A673 (cell line): ENCODE results near the gene MAGI1. TPM values are rescaled to one million over a fixed set of nuclear protein-coding genes. Genes with fewer than 3 reads are reported as not detected.

ENCODE experiments used
- BruUV-seq: library from RNA; stranded (reverse); fragments of 400-500 nt; replicated peaks from 2 replicates; lab custom pipeline; 2021; lab: Mats Ljungman, UMichigan
- CTCF ChIA-PET: fragments of 300-600 bp; sonication (Branson Sonifier 250); formaldehyde crosslinking; loops from one replicate; lab custom pipeline; 2022; ENCODE audit warnings: antibody characterized with exemption; lab: Charles Lee
- POLR2A ChIA-PET: fragments of 300-600 bp; sonication (Branson Sonifier 250); formaldehyde crosslinking; loops from one replicate; lab custom pipeline; 2022; ENCODE audit warnings: antibody characterized with exemption; ENCODE audit not compliant: low non-redundant PET; lab: Charles Lee
- DNase-seq: peaks from one replicate; pipeline ENCODE4 v3.0.0-alpha.2; 2015; ENCODE audit warnings: low spot score
- H3K27ac ChIP-seq: fragments of 200-600 bp; sonication (generic); 2 replicates; pipeline ENCODE4 v1.5.1; 2016; ENCODE audit warnings: mixed run types, low read depth, mild to moderate bottlenecking, mixed read lengths, antibody characterized with exemption, low read length; ENCODE audit not compliant: poor library complexity, severe bottlenecking
- H3K27me3 ChIP-seq: fragments of 200-600 bp; sonication (generic); replicated peaks from 2 replicates; pipeline ENCODE4 v1.6.1; 2017; ENCODE audit warnings: mixed run types, low read depth, mild to moderate bottlenecking, mixed read lengths, antibody characterized with exemption, low read length; ENCODE audit not compliant: insufficient read depth, poor library complexity
- H3K36me3 ChIP-seq: fragments of 200-600 bp; sonication (generic); 2 replicates; pipeline ENCODE4 v1.6.1; 2016; ENCODE audit warnings: mixed run types, mild to moderate bottlenecking, mixed read lengths, antibody characterized with exemption, low read length; ENCODE audit not compliant: insufficient read depth, poor library complexity, severe bottlenecking
- H3K4me1 ChIP-seq: fragments of 200-600 bp; sonication (generic); 2 replicates; pipeline ENCODE4 v1.6.1; 2017; ENCODE audit warnings: mixed run types, mild to moderate bottlenecking, mixed read lengths, antibody characterized with exemption, low read length; ENCODE audit not compliant: insufficient read depth, poor library complexity, severe bottlenecking
- H3K4me3 ChIP-seq: fragments of 200-600 bp; sonication (generic); 2 replicates; pipeline ENCODE4 v1.5.1; 2016; ENCODE audit warnings: low read depth, mixed run types, mild to moderate bottlenecking, mixed read lengths, low read length; ENCODE audit not compliant: poor library complexity, severe bottlenecking
- H3K9me3 ChIP-seq: fragments of 200-600 bp; sonication (generic); 2 replicates; pipeline ENCODE4 v1.6.1; 2016; ENCODE audit warnings: mixed run types, low read depth, mild to moderate bottlenecking, mixed read lengths, antibody characterized with exemption, low read length; ENCODE audit not compliant: poor library complexity, severe bottlenecking
- CTCF ChIP-seq: fragments of 300-800, 200-600 bp; sonication (generic); conservative IDR thresholded peaks from 2 replicates; pipeline ENCODE4 v1.5.1; 2017; ENCODE audit warnings: low read depth, mild to moderate bottlenecking, antibody characterized with exemption, low read length, moderate library complexity, mixed read lengths
- EZH2 ChIP-seq: fragments of 200-600 bp; sonication (generic); IDR thresholded peaks from 2 replicates; pipeline ENCODE4 v1.6.1; 2017; ENCODE audit warnings: borderline replicate concordance, low read depth, mild to moderate bottlenecking, mixed read lengths, antibody characterized with exemption, low read length; ENCODE audit not compliant: poor library complexity, severe bottlenecking
- intact Hi-C: fragments of 100-400 bp; cut with micrococcal nuclease; formaldehyde crosslinking; loops from one replicate; pipeline ENCODE4 v1.10.0; 2022; ENCODE audit not compliant: unreplicated experiment
- total RNA-seq: library from RNA; stranded (reverse); gene quantifications from 2 replicates; pipeline ENCODE4 v1.2.3, GENCODE V29; 2021

MAGI1 gene
- total RNA-seq, 1 experiment from 2014 or later: 30.5 TPM

GRCh38 chr3:65356331-65357248 is 682.1 kb downstream of the MAGI1 start:
- H3K36me3 ChIP-seq: no peaks in the 10 kb centered on the region

GRCh38 chr3:65354880-65355279 is 683.8 kb downstream of the MAGI1 start:
- CTCF ChIA-PET: no interaction called here
- H3K4me1 ChIP-seq: no peaks in the 10 kb centered on the region
- intact Hi-C loops: no loop called here
- no peak overlapping the region for H3K4me3 ChIP-seq
- TF ChIP-seq CTCF: no peak
- no peak for TF ChIP-seq EZH2
- BruUV-seq: no TSS peak
- H3K27ac ChIP-seq: no peak overlapping the region
- no peaks in the 10 kb centered on the region for H3K9me3 ChIP-seq
- DNase-seq: no peak
- no peaks in the 10 kb centered on the region for H3K36me3 ChIP-seq
- H3K27me3 ChIP-seq: no peaks in the 10 kb centered on the region
- POLR2A ChIA-PET: no interaction called here

More at GRCh38 chr3:65356331-65357248, 682.1 kb downstream of the MAGI1 start:
- ChIA-PET POLR2A (no interaction called here), CTCF (no interaction called here)
- Histone ChIP-seq H3K27me3 (no peaks in the 10 kb centered on the region), H3K9me3 (no peaks in the 10 kb centered on the region), H3K27ac (no peak overlapping the region), H3K4me3 (no peak overlapping the region), H3K4me1 (no peaks in the 10 kb centered on the region)
- no peak for DNase-seq
- no TSS peak for BruUV-seq
- intact Hi-C loops: no loop called here
- TF ChIP-seq CTCF (no peak), EZH2 (no peak)

- H3K36me3 ChIP-seq: no peaks in the 10 kb centered on the region
- no peaks in the 10 kb centered on the region for H3K9me3 ChIP-seq
- no peak overlapping the region for H3K27ac ChIP-seq
- no peaks in the 10 kb centered on the region for H3K27me3 ChIP-seq
- no TSS peak for BruUV-seq
- CTCF ChIA-PET: no interaction called here
- H3K4me3 ChIP-seq: no peak overlapping the region
- TF ChIP-seq EZH2 (no peak), CTCF (no peak)
- intact Hi-C loops: no loop called here
- no peaks in the 10 kb centered on the region for H3K4me1 ChIP-seq
- DNase-seq: no peak
- POLR2A ChIA-PET: no interaction called here
These were observed 685.8 kb downstream of the MAGI1 start for GRCh38 chr3:65352951-65353350.
